SU-DHL-6 (cell line): ENCODE measurements around the gene LRP2.

Experiments
- EZH2phosphoT487 ChIP-seq: fragments of 200-600 bp; sonication (generic), shearing (Covaris generic); conservative IDR thresholded peaks from 2 replicates; pipeline ENCODE4 v1.6.1; 2018; ENCODE audit warnings: mild to moderate bottlenecking, antibody characterized with exemption, low read length, moderate library complexity, mixed read lengths
- TF ChIP-seq, protein P1 (sequence below): fragments of 200-600 bp; sonication (generic); IDR thresholded peaks from one replicate; pipeline ENCODE4 v1.5.1; 2017; ENCODE audit warnings: antibody characterized with exemption, mild to moderate bottlenecking, low read length, moderate library complexity; ENCODE audit not compliant: insufficient read depth, poor library complexity, severe bottlenecking

DNA sequence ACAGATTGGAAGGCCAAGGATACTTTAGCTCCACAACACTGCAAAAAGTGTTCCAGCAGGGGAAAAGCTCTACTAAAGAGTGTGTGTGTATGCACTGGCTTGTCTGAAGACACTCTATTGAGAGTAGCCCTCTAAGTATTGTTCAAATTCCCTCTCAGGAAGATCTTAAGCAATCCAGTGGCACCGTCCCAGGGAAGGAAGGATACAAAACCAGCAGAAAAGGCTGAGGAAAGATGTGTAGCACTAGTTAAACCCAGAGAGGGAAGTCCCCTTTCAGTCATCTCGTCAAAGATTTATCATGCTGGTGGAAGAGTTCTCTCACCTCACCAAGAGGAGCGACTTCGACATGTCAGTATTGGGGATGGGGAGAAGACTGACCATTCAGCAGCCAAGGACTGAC is 242.5 kb downstream of the LRP2 start:
- TF ChIP-seq, protein P1, sequence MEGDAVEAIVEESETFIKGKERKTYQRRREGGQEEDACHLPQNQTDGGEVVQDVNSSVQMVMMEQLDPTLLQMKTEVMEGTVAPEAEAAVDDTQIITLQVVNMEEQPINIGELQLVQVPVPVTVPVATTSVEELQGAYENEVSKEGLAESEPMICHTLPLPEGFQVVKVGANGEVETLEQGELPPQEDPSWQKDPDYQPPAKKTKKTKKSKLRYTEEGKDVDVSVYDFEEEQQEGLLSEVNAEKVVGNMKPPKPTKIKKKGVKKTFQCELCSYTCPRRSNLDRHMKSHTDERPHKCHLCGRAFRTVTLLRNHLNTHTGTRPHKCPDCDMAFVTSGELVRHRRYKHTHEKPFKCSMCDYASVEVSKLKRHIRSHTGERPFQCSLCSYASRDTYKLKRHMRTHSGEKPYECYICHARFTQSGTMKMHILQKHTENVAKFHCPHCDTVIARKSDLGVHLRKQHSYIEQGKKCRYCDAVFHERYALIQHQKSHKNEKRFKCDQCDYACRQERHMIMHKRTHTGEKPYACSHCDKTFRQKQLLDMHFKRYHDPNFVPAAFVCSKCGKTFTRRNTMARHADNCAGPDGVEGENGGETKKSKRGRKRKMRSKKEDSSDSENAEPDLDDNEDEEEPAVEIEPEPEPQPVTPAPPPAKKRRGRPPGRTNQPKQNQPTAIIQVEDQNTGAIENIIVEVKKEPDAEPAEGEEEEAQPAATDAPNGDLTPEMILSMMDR: no peak
- no peak for TF ChIP-seq EZH2phosphoT487
